ENCODE results near the gene EPHA10.
A peak's percentile ranks its signal among the peaks of the same experiment; 100 is the strongest.

EPHA10 gene

GRCh38 chr1:37808369-37809319 lies 43.7 kb upstream of the EPHA10 start (continued):
- no peak; the same call in 1 of the 2 replicates for TF ChIP-seq ZNF561 (tag by site-specific recombination; IDR thresholded peaks at IDR 0.05; ENCODE audit: borderline replicate concordance)
- TF ChIP-seq ZNF660 (tag by site-specific recombination; IDR thresholded peaks at IDR 0.05), result no peak
- TF ChIP-seq ZNF600 (tag by site-specific recombination; IDR thresholded peaks at IDR 0.05), result peak; percentile 67
- no peak for TF ChIP-seq ZNF580 (tag by site-specific recombination; IDR thresholded peaks at IDR 0.05)
- TF ChIP-seq ZNF132 (tag by site-specific recombination; IDR thresholded peaks at IDR 0.05; ENCODE audit: borderline replicate concordance), result no peak
- no peak for TF ChIP-seq ZNF529 (tag by site-specific recombination; IDR thresholded peaks at IDR 0.05; ENCODE audit: insufficient replicate concordance)
- no peak for TF ChIP-seq ZNF514 (tag by site-specific recombination; IDR thresholded peaks at IDR 0.05)
- TF ChIP-seq ZNF830 (tag by site-specific recombination; IDR thresholded peaks at IDR 0.05; ENCODE audit: low read depth), result no peak
- TF ChIP-seq ZNF558 (tag by site-specific recombination; IDR thresholded peaks at IDR 0.05), result no peak
- no peak for TF ChIP-seq ELK4 (IDR thresholded peaks at IDR 0.05; ENCODE audit: borderline replicate concordance, low read depth, low read length)
- TF ChIP-seq ZBTB26 (tag by site-specific recombination; optimal IDR thresholded peaks at IDR 0.05), result peak; percentile 63
- TF ChIP-seq ZSCAN4 (tag by site-specific recombination; IDR thresholded peaks at IDR 0.05), result no peak
- no peak for TF ChIP-seq ZNF747 (tag by site-specific recombination; IDR thresholded peaks at IDR 0.05)
- no peak for TF ChIP-seq ZNF433 (tag by site-specific recombination; IDR thresholded peaks at IDR 0.05; ENCODE audit: low read depth)
- no peak for TF ChIP-seq ZNF19 (tag by site-specific recombination; IDR thresholded peaks at IDR 0.05; ENCODE audit: low read depth)
- TF ChIP-seq ZBTB11 (tag by site-specific recombination; conservative IDR thresholded peaks at IDR 0.05; ENCODE audit: low read depth), result peak; percentile 15; the same call in 1 of the 2 replicates
- no peak for TF ChIP-seq SCRT2 (tag by site-specific recombination; IDR thresholded peaks at IDR 0.05)
- peak; percentile 86; the same call in 1 of the 2 replicates for TF ChIP-seq KLF8 (tag by site-specific recombination; IDR thresholded peaks at IDR 0.05)
- no peak for TF ChIP-seq ZNF664 (tag by site-specific recombination; IDR thresholded peaks at IDR 0.05)
- no peak for TF ChIP-seq ZNF707 (tag by site-specific recombination; IDR thresholded peaks at IDR 0.05)
- no peak for TF ChIP-seq ZNF221 (tag by site-specific recombination; IDR thresholded peaks at IDR 0.05; ENCODE audit: borderline replicate concordance)
- no peak for TF ChIP-seq ZNF518A (tag by site-specific recombination; conservative IDR thresholded peaks at IDR 0.05; ENCODE audit: low read depth)
- no peak for TF ChIP-seq ZFP69B (tag by site-specific recombination; IDR thresholded peaks at IDR 0.05)
- TF ChIP-seq ZNF792 (tag by site-specific recombination; IDR thresholded peaks at IDR 0.05), result no peak
